Retinal pigment epithelial cell (primary cell): Measurements from ENCODE around the gene PADI1.

Experiments
- DNase-seq: peaks from one replicate; pipeline ENCODE4 v3.0.0-alpha.2; 2010; ENCODE audit warnings: low read depth
- H3K4me3 ChIP-seq: 2 replicates; pipeline ENCODE4 v1.5.1; 2011; ENCODE audit warnings: mild to moderate bottlenecking, low read length, control low read depth, moderate library complexity
- CTCF ChIP-seq: conservative IDR thresholded peaks from 2 replicates; pipeline ENCODE4 v1.5.1; 2011; ENCODE audit warnings: low read depth, low read length, control low read depth, inconsistent platforms

Gene PADI1

DNA sequence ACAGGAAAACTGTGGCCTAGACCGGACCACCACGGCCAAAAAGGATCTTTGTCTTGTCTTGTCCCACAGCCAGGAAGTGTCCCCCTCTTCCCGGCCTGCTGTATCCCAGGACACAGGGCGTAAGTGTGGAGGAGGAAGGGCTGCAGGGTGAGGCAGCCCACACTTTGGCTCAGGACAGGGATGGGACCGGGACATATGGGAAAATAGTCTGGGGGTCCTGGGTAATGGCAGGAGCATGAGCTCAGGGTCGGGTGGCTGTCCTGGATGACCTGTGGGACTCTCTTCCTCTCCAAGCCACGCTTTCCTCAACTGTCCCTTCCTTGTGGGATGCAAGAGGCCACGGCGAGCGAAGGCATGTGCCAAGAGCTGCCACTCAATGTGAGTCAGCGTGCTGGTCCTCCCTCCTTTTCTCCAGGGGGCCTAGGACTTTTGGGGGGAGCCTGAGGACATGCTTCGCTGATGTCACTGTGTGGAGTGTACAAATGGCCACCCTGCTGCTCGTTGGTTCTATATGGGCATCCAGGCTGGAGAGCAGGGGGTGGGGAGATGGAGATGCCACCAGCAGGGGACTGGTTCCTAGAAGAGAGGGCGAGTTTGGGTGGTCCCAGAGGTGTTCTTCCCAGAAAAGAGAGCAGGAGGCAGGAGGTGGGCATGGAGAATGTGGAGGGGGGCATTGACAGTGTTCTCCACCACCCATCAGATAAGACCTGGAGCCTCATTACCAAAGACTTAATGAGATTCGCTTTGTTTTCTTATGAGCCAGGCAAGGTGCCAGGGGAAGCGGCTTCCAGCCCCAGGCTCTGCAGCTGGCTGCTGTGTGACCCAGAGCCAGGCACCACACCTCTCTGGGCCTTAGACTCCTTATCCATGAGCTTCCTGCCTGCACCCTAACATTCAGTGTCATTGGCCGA, 11.5 kb upstream of the PADI1 start:
- DNase-seq = no peak
- no peak overlapping the region for H3K4me3 ChIP-seq
- no peak for TF ChIP-seq CTCF

DNA sequence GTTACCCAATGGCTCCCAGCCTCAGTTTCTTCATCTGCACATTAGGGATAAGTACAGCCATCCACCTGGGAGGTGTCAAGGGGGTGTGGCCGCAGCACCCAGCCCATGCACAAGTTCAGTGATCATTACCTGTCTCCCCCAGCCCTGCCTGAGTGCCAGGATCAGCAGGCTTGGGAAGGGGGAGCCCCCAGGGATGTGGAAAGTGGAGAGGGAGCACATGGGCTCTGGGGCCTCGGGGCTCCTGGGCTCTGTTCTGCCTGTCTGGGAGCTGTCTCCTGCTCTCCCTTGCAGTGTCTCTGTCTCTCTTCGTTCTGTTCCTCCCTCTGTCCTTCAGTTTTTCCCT, 10.8 kb upstream of the PADI1 start:
- no peak overlapping the region for H3K4me3 ChIP-seq
- DNase-seq = no peak
- no peak for TF ChIP-seq CTCF

DNA sequence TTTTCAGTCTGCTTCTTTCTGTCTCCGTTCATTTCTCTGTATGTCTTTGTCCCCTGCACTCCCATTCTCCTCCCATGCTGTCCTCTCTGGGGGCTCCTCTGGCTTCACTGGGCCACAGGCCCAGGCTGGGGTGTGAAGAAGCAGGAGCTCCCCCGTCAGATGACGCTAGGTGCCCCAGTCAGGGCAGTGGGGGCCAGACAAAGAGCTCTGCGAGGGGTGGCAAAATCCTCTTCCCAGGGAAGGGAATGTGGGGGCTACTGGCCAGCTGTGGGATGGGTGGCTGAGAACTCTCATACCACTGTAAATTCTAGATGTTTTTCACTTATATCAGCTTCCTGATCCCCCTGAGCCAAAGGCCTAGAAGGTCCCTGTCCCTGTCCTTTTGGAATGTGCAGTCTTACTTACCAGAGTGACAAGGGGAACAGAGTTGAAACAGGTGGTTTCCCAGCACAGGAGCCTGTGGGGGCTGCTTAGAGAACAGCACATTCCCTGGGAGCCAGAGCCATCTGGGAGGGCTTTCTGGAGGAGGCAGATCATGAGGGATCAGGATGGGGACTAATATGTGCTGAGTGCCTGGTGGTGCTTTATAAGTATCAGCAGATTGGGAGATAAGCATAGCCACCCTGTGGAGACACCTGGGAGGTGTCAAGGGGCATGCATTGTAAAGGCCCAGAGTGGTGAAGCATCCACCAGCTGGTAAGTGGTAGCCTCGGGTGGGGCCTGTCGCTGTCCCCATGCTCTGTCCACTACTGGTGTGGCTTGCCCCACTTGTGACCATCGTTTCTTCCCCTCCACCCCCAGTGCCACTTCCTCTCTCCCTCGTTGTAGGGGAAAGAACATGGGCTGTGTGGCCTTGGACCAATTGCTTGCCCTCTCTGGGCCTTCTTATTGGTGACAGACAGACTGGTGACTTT, 10.1 kb upstream of the PADI1 start:
- TF ChIP-seq CTCF = no peak
- no peak for DNase-seq
- H3K4me3 ChIP-seq = no peak overlapping the region

- no peak overlapping the region for H3K4me3 ChIP-seq
- DNase-seq = no peak
- no peak for TF ChIP-seq CTCF
These were observed 9.2 kb upstream of the PADI1 start for GRCh38 chr1:17195731-17196130.

DNA sequence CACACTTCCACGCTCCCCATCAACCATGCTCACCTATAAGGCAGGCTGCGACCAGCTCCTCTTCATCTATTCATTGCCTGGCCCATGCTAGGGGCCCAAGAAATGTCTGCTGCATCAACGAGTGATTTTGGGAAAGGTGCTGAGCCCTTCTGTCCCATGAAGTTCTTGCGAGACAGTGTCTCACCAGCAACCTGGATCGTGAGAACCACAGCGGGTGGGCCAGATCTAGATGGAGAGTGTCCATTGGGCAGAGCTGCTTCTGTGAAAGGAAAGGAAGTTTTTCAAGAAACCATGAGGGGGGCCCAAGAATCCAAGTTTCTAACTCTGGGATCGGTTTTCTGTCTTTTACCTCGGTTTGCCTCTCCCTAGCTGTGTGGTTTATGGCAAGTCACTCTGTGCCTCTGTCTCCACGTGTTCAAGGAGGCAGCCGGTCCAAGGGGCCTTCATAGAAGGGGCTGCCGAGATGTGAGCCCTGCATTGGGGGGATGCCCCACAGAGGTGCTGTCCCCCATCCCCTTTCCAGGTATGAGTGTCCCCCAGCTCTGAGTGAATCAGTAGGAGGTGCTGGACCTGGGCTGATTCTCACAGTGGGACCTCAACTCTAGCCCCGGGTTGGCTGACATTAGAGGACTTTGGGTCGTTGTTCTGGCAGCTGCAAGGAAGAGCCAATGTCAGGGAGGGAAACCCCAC, 8.3 kb upstream of the PADI1 start:
- no peak for DNase-seq
- TF ChIP-seq CTCF = no peak
- H3K4me3 ChIP-seq = no peak overlapping the region

DNA sequence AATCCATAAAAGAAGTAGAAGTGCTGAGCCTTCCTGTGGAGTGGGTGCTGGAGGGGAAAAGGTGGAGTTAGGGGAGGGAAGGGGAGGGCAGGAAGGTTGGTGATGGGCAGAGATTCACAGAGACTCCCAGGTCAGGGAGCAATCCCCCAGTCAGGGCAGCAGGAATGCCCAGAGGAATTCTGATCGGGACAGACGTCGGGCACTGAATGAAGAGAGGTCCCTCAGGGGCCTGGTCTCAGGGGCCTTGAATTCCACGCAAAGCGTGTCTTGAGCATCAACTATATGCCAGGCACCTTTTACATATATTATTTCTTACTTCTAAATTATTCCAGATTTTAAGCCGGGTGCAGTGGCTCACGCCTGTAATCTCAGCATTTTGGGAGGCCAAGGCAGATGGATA, 7.2 kb upstream of the PADI1 start:
- no peak overlapping the region for H3K4me3 ChIP-seq
- no peak for DNase-seq
- TF ChIP-seq CTCF = no peak
